ENCODE results near the gene PNPO. TPM values are rescaled to one million over a fixed set of nuclear protein-coding genes. Genes with fewer than 3 reads are reported as not detected.
"Not testable (repeated sequence)": the region's sequence is repeated elsewhere in the genome, so short reads cannot be mapped to it uniquely, and the experiment has no call there.

The PNPO gene
- total RNA-seq, 1 donor from 2014 or later = 76.7 TPM

DNA sequence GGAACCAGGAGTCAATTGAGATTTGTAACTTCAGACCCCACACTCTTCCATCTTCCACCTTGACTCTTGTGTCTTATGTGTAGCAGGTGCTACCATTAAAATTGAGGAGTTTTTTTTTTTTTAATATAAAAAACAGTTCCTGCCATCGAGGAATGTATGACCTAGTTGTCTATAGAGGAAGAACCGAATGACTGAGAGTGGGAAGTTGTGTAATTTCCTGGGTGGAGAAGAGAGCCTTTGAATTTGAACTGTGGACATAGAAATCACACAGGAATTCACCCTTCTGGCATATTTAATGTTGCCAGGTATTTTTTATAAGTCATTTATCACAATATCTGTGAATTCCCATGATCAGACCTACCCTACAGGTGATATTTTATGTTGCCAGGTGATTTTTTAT, 23.4 kb upstream of the PNPO start:
- DNase-seq (ENCODE audit: low read depth) = no peak

DNA sequence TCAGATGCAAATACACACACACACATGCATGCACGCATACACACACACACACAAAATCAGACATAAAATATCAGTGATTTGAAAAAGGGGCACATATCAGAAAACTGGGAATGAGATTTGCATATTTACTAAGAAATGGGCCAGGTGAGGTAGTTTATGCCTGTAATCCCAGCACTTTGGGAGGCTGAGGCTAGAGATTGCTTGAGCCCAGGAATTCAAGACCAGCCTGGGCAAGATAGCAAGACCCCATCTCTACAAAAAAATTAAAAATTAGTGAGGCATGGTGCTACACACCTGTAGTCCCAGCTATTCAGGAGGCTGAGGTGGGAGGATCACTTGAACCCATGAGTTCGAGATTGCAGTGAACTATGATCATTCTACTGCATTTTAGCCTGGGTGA, 22.4 kb upstream of the PNPO start:
- no peak for DNase-seq (ENCODE audit: low read depth)

DNA sequence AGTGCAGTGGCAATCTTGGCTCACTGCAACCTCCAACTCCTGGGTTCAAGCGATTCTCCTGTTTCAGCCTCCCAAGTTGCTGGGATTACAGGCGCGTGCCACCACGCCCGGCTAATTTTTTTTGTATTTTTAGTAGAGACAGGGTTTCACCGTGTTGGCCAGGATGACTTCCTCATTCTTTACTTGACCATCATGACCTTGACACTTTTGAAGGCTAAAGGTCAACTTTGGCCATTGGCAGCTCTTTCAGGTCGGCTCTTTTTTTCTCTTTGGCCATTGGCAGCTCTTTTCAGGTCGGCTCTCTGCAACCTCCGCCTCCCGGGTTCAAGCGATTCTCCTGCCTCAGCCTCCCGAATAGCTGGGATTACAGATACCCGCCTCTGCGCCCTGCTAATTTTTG, 21.5 kb upstream of the PNPO start:
- DNase-seq (ENCODE audit: low read depth) = not testable (repeated sequence)

DNA sequence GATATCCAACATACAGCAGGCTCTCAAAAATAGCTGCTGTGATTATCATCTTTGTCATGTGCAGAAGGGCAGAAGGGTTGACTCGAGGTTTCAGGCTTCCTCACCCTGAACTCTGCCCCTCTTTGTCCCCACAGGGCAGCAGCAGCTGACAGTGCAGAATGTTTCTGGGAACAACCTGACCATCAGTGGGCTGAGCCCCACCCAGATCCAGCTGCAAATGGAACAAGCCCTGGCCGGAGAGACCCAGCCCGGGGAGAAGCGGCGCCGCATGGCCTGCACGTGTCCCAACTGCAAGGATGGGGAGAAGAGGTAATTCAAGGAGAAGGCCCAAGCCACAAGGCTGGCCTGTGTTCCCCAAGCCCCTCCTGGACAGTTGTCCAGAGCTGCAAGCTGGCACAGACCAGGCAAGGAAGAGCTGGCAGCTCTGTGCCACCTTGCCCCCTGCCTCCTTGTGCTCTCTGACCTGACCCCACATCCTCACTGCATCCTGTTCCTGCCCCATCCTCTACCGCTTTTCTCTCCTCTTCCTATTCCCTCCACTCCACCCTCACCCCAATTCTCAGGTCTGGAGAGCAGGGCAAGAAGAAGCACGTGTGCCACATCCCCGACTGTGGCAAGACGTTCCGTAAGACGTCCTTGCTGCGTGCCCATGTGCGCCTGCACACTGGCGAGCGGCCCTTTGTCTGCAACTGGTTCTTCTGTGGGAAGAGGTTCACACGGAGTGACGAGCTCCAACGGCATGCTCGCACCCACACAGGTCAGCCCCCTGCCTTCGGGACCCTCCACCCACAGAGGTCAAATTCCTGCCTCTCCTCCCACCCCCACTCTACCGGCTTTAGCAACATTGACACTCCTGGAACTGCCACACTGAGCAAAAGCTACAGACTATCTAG, 16.3 kb upstream of the PNPO start:
- DNase-seq (ENCODE audit: low read depth) = no peak

- DNase-seq (ENCODE audit: low read depth) = no peak
These were observed 15.7 kb upstream of the PNPO start for GRCh38 chr17:47925678-47925988.

GRCh38 chr17:47927821-47928400, 13.5 kb upstream of the PNPO start:
- no peak for DNase-seq (ENCODE audit: low read depth)

DNA sequence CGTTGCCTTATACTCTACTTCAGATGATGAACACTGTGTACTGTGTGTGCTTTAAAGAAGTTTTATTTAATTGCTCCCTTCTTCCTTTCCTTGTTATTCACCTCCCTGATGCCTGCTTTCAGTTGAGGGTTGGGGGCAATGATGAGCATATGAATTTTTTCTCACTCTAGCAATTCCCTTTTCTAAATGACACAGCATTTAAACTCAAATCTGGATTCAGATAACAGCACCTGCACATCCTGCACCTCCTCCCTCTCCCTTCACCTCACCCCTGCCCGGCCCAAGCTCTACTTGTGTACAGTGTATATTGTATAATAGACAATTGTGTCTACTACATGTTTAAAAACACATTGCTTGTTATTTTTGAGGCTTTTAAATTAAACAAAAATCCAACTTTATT, 13.0 kb upstream of the PNPO start:
- DNase-seq (ENCODE audit: low read depth) = no peak

- no peak for DNase-seq (ENCODE audit: low read depth)
These were observed 12.0 kb upstream of the PNPO start for GRCh38 chr17:47929218-47930000.

- DNase-seq (ENCODE audit: low read depth) = no peak
These were observed 9.5 kb upstream of the PNPO start for GRCh38 chr17:47931848-47932247.

- no peak for DNase-seq (ENCODE audit: low read depth)
These were observed 6.5 kb upstream of the PNPO start for GRCh38 chr17:47934856-47935255.

DNA sequence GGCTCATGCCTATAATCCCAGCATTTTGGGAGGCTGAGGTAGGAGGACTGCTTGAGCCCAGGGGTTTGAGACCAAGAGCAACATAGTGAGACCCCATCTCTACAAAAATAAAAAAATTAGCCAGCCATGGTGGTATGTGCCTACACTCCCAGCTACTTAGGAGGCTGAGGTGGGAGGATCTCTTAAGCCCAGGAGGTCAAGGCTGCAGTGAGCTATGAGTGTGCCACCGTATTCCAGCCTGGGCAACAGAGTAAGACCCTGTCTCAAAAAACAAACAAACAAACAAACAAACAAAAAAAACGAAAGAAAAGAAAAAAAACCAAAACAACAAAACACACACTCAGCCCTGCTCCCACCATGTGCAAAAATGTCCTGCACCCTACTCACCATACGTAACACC, 5.9 kb upstream of the PNPO start:
- not testable (repeated sequence) for DNase-seq (ENCODE audit: low read depth)

DNA sequence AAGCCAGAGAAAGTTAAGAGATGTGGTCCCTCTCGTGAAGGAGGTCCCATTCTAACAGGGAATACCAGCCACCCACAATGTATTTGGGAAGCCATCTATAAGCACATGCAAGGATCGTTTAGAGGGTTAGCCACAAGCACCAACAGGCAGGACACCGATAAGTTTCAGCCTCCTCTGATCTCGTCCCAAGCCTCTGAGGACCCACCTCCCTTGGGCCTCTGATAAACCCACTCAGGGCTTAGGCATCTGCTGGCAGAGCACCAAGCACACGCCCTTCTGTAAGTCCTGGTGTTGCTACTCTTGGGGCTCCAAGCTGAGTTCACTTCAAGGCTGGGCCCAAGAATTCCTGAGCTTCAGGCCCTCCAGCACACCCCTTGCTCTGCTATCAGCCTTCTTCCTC, 5.4 kb upstream of the PNPO start:
- peak; percentile 74 for DNase-seq (ENCODE audit: low read depth)

DNA sequence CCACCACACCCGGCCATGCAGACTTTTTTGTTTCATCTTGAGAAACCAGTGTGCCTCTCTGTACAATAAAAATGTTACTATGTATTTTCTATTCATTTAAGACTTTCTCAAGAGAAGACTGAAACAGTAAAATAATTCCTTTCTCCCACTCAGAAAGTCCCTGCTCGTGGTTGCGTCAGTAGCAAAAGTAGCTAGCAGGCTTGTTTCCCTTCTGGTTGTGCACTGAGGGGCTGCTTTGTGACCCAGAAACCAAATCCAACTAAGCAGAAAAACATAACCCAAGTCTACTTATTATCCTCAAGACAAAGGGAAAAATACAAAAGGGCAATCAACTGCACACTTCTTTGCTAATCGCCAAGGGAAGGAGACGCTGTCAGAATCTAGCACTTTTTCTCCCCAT, 3.4 kb upstream of the PNPO start:
- no peak for DNase-seq (ENCODE audit: low read depth)

DNA sequence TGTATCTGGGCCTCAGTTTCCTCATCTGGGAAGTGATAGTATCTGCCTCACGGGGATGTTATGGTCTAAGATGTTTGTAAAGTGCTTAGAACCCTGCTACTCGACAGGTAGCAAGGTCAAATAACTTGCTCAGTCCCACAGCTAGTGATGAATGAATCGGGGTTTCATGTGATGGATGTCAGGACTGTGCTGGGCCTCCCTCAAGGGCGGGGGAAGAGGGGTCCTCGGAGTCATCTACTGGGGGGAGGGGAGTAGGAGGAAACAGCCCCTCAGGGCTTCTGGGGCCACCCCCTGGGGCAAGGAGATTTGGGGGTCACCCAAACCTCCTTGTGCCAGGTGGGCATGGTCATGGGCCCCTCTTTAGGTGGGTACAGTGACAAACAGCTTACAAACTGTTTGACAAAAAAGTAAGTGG, 732 bp downstream of the PNPO start:
- DNase-seq (ENCODE audit: low read depth) = no peak

DNA sequence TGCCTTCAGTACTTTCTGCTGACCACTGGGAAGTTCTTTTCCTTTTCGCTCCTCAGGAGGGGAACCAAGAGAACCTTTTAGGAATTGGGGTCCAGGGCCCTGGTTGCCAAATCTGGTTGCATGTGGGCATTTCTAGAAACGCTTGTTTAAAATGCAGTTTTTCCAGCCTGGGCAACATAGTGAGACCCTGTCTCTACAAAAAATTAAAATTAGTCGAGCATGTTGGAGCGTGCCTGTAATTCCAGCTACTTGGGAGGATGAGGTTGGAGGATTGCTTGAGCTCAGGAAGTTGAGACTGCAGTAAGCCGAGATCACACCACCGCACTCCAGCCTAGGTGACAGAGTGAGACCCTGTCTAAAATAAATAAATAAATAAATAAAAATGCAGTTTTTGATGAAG, 1.2 kb downstream of the PNPO start:
- DNase-seq (ENCODE audit: low read depth) = no peak

DNA sequence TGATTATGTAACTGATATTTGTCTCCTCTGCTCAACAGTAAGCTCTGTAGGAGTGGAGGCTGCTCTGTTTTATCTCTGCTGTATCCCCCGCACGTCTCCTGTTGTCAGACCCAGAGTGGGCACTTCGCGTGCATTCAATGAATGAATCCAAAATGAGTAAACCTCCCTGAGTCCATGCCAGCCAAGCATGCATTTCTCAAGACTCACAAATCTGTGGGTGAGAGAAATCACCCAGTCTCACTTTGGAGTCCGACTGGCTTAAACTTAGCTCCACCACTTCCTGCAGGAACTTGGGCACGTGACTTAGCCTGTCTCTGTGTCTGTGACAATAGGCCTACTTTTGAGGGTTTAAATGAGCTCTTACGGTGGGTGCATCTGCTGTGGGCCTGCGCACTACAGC, 3.7 kb downstream of the PNPO start:
- no peak for DNase-seq (ENCODE audit: low read depth)

- no peak for DNase-seq (ENCODE audit: low read depth)
These were observed 4.4 kb downstream of the PNPO start for GRCh38 chr17:47945529-47946508.

- no peak for DNase-seq (ENCODE audit: low read depth)
These were observed 5.1 kb downstream of the PNPO start for GRCh38 chr17:47946516-47946915.

GRCh38 chr17:47946929-47947397, 5.6 kb downstream of the PNPO start:
- DNase-seq (ENCODE audit: low read depth) = peak; percentile 97

DNA sequence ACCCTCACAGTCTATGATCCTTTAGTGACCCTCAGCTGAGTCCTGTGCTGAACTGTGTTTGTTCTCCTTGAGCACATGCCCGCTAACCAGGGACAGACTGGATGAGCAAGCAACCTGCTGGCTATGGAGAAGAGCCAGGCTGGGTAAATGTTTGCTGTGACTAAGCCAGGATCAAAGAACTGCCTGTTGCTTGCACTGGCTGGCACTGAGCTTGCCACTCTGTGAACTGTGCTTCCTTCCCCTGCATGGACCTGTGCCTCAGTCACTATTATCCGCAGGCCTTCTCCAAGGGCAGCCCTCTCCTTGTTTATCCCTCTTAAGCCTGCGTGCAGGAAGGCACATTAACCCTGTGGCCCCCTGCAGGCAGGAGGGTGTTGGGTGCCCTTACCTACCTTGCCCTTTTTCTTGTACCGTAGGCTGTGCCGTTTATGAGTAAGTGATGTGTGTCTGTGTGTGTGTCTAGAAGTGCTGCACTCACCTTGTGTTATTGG, 7.4 kb downstream of the PNPO start:
- DNase-seq (ENCODE audit: low read depth) = peak; percentile 79

DNA sequence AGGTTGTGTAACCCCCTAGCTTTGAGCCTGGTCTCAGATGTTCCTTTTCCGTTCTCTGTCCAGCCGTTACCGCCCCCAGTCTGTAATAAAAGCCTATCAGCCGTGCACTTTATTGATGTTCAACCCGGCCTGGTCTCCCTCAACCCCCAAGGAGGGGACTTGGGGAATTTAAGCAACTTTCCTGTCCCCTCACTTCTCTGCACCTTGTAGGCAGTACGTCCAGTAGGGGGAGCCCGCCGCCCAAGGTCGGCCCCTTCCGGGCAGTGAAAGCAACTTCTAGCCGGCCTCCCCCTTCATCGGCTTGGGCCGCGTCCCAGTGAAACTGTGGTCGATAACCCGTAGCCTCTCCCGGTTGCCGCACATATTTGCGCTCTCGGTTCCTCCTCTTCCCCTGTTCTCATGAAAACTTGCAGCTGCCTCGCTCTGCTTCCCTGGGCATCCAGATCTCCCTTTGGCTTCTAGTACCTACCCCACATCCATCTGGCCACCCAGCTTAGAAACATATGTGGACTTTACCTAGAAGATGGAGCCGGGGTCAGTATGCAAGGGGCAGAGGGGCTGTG, 7.9 kb downstream of the PNPO start:
- peak; percentile 76 for DNase-seq (ENCODE audit: low read depth)

Measured in renal cortical epithelial cell (primary cell).